Muscle of leg (tissue), 11 donors: ENCODE measurements around the gene XPO5. TPM values are rescaled to one million over a fixed set of nuclear protein-coding genes. Genes with fewer than 3 reads are reported as not detected.

Source experiments
- DNase-seq: peaks from one replicate; pipeline ENCODE4 v3.0.0; 2013
- H3K27ac ChIP-seq: one replicate; pipeline ENCODE4 v1.5.1; 2013; ENCODE audit warnings: mild to moderate bottlenecking, low read length, control low read depth
- H3K27me3 ChIP-seq: one replicate; pipeline ENCODE4 v1.6.1; 2013; ENCODE audit warnings: low read length; ENCODE audit not compliant: control insufficient read depth, insufficient read depth
- H3K36me3 ChIP-seq: one replicate; pipeline ENCODE4 v1.6.1; 2013; ENCODE audit warnings: low read length; ENCODE audit not compliant: control insufficient read depth, insufficient read depth
- H3K4me1 ChIP-seq: one replicate; pipeline ENCODE4 v1.6.1; 2013; ENCODE audit warnings: low read length; ENCODE audit not compliant: control insufficient read depth, insufficient read depth
- H3K4me3 ChIP-seq: one replicate; pipeline ENCODE4 v1.5.1; 2013; ENCODE audit warnings: low read length, control low read depth
- H3K9me3 ChIP-seq: replicated peaks from 2 replicates; pipeline ENCODE4 v1.6.1; 2013; ENCODE audit warnings: low read depth, low read length; ENCODE audit not compliant: control insufficient read depth
- WGBS: methylation state at CpG from one replicate; pipeline ENCODE4 v1.1.5; 2013; ENCODE audit warnings: missing lambda C conversion rate; ENCODE audit not compliant: insufficient coverage; 5-methylcytosine and 5-hydroxymethylcytosine counted together
- polyA plus RNA-seq, 8 donors: library from polyadenylated mRNA; unstranded; fragments of 120-200 nt; gene quantifications; one replicate each; pipeline versions ENCODE4 v1.2.1 to v1.2.3, GENCODE V29; 2013; ENCODE audit warnings: inconsistent platforms in 1 of 8, low replicate concordance in 1 of 8; ENCODE audit not compliant: insufficient read length in 8 of 8, insufficient read depth in 1 of 8
- total RNA-seq: library from RNA; stranded (reverse); fragments of 120-200 nt; gene quantifications from one replicate; pipeline ENCODE4 v1.2.4, GENCODE V29; 2013

The XPO5 gene
- total and polyA plus RNA-seq, 9 donors, result 17.2 to 38.2 (median 24.3) TPM

DNA sequence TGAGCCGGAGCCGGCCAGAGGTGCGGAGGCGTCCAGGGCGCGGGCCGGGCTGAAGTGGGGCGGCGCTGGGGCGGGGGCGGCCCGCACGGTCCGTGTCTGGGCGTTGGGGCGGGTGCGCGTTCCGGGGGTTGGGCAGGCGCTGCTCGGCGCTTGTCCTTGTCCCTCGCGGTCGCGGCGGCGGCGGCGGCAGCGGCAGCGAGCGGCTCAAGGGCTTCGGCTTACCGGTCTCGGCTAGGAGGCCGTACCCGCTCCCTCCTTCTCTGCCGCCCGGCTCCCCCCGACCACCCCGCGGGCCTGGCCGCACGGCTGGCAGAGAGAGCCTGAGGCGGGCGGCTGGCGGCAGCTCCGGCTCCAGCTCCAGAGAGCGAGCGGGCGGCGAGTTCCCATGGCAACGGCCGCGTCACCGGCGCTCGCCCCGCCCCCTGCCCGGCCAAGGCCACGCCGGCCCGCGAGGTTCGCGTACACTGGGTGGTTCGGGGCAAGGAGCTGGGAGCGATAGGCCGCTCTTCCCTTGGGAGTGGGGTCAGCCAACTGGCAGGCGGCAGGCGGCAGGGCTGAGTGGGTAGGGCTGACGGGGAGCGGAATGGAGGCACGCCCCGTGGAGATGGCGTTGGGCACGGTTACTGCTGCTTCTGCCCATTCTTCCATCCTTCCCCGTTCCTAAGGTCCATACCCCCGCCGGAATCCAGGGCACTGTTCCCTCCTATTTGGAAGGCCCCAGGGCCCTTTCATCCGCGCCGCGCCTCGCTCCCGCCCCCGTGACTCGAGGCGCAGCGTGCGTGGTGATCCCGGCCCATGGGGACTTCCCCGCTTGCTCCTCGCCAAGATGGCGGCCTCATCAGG is 65.6 kb downstream of the XPO5 start, which contains the start of gene LRRC73:
Gene LRRC73, minus strand, starts transcription at position 363 of the 843 bp plus-strand sequence. CDS start 561 bp downstream, outside the sequence.
- H3K4me1 ChIP-seq, result peaks cover 30% of the 10 kb centered on the region
- peaks cover 17% of the 10 kb centered on the region for H3K27me3 ChIP-seq
- H3K4me3 ChIP-seq, result peak within 1 kb of the TSS; percentile 43
- H3K36me3 ChIP-seq, result peaks cover 48% of the 10 kb centered on the region
- H3K27ac ChIP-seq, result peak within 1 kb of the TSS; percentile 20
- peak; percentile 85 for DNase-seq
- H3K9me3 ChIP-seq, result no peaks in the 10 kb centered on the region
- 4% methylated on average over 88 of the region's 96 CpGs for WGBS

DNA sequence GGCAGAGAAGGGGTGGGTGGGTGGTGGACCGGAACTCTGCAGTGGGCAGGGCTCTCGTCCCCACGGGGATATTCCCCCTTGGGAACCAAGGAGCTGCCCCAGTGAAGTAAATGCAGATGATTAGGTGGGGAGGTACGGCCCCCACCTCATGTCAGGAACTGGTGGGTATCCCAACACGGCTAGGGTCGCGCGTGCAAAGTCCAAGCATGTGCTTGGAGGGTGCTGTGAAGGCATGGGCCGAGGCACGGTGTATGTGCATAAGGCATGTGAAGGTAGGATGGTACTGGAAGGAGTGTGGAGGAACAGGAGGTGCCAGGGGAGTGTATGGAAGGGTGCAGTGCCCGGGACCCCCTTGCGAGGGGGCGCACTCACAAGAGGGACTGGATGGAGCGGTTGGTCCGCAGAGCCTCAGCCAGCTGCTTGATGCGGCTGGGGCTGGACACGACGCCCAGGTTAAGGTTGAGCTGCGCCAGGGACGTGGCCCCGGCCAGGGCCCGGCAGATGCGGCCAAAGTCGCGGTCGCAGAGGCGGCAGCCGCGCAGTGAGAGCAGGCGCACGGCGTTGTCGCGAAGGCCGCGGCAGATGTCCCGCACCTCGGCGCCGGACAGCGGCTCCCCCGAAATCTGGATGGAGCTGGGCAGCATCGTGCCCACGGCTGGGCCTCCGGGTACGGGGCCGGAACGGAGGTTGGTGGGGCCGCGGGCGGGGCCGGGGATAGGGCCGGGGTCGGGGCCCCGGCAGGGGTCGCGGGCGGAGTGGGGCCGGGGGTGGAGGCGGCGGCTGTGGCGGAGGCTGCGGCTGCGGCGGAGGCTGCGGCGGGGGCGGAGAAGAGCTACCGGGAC is 66.5 kb downstream of the XPO5 start:
- WGBS, result 9% methylated on average over 67 of the region's 69 CpGs
- no peak for DNase-seq
- peaks cover 52% of the 10 kb centered on the region for H3K36me3 ChIP-seq
- H3K4me3 ChIP-seq, result peak overlapping the region; percentile 43
- no peaks in the 10 kb centered on the region for H3K9me3 ChIP-seq
- H3K27ac ChIP-seq, result no peak overlapping the region
- peaks cover 17% of the 10 kb centered on the region for H3K27me3 ChIP-seq
- H3K4me1 ChIP-seq, result peaks cover 28% of the 10 kb centered on the region

DNA sequence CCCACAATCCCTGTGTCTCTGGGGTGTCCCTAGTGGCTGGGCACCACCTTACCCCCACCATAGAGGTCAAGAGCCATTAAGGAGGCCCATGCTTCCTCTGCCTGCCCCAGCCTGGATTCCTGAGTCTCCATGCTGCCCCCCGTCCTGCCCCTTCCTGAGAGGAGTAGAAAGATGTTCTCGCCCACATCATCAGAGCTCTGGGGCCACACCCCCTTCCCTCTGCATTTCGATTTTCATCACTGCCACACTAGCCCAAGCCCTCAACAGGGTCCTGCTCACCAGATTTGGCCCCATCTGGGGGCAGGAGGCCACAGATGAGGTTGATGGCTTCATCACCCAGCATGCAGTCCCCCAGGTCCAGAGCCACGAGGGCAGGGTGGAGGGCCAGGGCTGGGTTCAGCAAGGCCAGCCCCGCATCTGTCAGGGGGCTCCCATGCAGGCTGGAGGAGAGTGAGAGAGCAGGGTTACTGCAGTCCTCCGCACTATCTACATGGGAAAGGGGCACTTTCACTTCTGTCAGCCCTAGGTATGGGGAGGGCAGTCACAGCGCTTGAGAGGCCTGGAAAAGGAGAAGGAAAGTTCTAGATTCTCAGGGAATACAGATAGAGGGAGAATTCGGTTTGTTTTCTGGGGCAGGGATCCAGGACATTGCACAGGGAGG is 67.2 kb downstream of the XPO5 start:
- Histone ChIP-seq H3K36me3 (peaks cover 49% of the 10 kb centered on the region), H3K9me3 (no peaks in the 10 kb centered on the region), H3K27ac (no peak overlapping the region), H3K27me3 (peaks cover 17% of the 10 kb centered on the region), H3K4me1 (peaks cover 28% of the 10 kb centered on the region), H3K4me3 (no peak overlapping the region)
- WGBS, result 37% methylated on average over 7 of the region's 8 CpGs
- DNase-seq, result no peak

DNA sequence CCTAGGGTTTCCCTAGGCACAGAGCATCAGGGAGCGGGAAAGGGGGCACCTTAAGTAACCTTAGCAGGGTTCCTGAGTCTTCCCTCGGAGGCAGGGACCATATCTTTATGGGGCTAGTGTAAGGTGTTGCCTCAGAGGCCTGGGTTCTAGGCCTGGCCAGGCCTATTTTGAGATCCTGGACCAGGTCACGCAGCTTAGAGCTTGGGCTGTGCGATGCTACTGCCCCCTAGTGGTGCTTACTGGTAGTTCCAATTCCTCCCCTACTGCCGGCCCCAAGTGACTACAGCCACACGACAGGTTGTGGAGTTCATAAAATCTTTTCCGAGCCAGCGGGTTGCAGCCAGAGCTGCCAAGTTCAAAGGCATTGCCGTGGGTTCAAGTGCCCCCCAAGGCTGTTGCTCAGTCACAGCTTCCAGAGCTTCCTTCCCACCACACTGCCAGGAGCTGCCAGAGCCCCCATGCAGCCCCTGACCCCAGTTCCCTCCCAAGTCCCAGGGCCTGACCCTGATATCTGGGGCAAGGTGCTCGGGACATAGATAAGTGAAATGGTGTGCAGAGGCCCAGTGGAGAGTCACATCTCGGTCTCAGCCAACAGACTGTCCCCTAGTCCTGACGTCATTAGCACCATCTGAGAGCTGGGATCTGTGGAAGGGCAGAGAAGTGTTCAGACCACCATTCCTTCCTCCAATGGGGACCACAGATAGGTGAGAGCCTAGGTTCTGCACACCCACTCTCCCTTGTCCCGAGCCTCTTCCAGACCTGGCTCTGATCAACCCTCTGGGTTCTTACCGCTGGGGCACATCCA is 69.0 kb downstream of the XPO5 start:
- Histone ChIP-seq H3K27me3 (peaks cover 17% of the 10 kb centered on the region), H3K27ac (no peak overlapping the region), H3K9me3 (no peaks in the 10 kb centered on the region), H3K36me3 (peaks cover 48% of the 10 kb centered on the region), H3K4me1 (peaks cover 22% of the 10 kb centered on the region), H3K4me3 (no peak overlapping the region)
- peak; percentile 88 for DNase-seq
- 23% methylated on average over 12 of the region's 14 CpGs for WGBS

- WGBS, result no CpG with 5 or more reads among the region's 3 CpGs
- peaks cover 46% of the 10 kb centered on the region for H3K36me3 ChIP-seq
Observed at GRCh38 chr6:43506171-43506570, 69.7 kb downstream of the XPO5 start.

GRCh38 chr6:43505718-43506117 is 70.1 kb downstream of the XPO5 start:
- Histone ChIP-seq H3K36me3 (peaks cover 48% of the 10 kb centered on the region), H3K27ac (no peak overlapping the region), H3K4me1 (peaks cover 27% of the 10 kb centered on the region), H3K9me3 (no peaks in the 10 kb centered on the region), H3K4me3 (no peak overlapping the region), H3K27me3 (peaks cover 17% of the 10 kb centered on the region)
- DNase-seq, result no peak
- 73% methylated on average over 4 of the region's 6 CpGs for WGBS

More at GRCh38 chr6:43506171-43506570, 69.7 kb downstream of the XPO5 start:
- Histone ChIP-seq H3K4me1 (peaks cover 23% of the 10 kb centered on the region), H3K4me3 (no peak overlapping the region), H3K27ac (no peak overlapping the region), H3K9me3 (no peaks in the 10 kb centered on the region), H3K27me3 (peaks cover 17% of the 10 kb centered on the region)
- no peak for DNase-seq

DNA sequence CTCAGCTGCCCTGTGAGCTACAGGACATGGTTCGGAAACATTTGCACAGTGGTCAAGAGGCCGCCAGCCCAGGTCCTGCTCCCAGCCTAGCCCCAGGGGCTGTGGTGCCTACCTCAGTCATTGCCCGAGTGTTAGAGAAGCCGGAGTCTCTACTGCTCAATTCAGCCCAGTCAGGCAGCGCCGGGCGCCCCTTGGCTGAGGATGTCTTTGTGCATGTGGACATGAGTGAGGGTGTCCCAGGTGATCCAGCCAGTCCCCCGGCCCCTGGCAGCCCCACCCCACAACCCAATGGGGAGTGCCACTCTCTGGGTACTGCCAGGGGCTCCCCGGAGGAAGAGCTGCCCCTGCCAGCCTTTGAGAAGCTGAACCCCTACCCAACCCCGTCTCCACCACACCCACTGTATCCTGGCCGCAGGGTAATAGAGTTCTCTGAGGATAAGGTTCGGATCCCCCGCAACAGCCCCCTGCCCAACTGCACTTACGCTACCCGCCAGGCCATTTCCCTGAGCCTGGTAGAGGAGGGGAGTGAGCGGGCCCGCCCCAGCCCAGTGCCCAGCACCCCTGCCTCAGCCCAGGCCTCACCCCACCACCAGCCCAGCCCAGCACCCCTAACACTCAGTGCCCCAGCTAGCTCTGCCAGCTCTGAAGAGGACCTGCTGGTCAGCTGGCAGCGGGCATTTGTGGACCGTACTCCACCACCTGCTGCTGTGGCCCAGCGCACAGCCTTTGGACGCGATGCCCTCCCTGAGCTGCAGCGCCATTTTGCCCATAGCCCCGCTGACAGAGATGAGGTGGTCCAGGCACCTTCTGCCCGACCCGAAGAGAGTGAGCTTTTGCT is 70.9 kb downstream of the XPO5 start:
- H3K36me3 ChIP-seq, result peaks cover 55% of the 10 kb centered on the region
- peaks cover 17% of the 10 kb centered on the region for H3K27me3 ChIP-seq
- DNase-seq, result no peak
- no peak overlapping the region for H3K4me3 ChIP-seq
- H3K4me1 ChIP-seq, result peaks cover 27% of the 10 kb centered on the region
- H3K9me3 ChIP-seq, result no peaks in the 10 kb centered on the region
- H3K27ac ChIP-seq, result no peak overlapping the region
- WGBS, result 90% methylated on average over 17 of the region's 26 CpGs

GRCh38 chr6:43503443-43503842 is 72.4 kb downstream of the XPO5 start:
- Histone ChIP-seq H3K4me1 (peaks cover 36% of the 10 kb centered on the region), H3K36me3 (peaks cover 70% of the 10 kb centered on the region), H3K4me3 (no peak overlapping the region), H3K27ac (no peak overlapping the region), H3K9me3 (no peaks in the 10 kb centered on the region), H3K27me3 (peaks cover 5% of the 10 kb centered on the region)
- no peak for DNase-seq
- 91% methylated on average over 8 of the region's 8 CpGs for WGBS

DNA sequence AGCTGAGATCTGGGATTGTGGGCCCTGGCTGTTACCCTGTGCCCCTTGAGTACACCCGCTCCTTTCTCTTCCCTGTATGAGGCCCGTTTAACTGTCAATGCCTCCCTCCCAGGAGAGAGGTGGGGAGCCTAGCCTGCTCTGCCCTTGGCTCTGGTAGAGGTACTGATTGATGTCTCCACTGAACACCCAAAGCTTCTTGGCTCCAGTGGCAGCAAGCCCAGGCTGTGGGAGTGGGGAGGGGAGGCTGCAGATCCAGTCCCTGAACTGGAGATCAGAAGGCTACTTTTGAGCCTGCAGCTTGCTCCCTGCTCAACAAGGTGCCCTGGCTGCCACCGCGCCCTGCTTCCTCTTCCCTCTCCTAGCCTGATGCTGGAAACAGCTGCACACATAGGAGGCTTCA is 73.2 kb downstream of the XPO5 start:
- 93% methylated on average over 2 of the region's 4 CpGs for WGBS
- Histone ChIP-seq H3K4me1 (peaks cover 39% of the 10 kb centered on the region), H3K27ac (no peak overlapping the region)

More for the DNA sequence above, 73.2 kb downstream of the XPO5 start:
- H3K4me3 ChIP-seq, result no peak overlapping the region
- H3K27me3 ChIP-seq, result no peaks in the 10 kb centered on the region
- peaks cover 73% of the 10 kb centered on the region for H3K36me3 ChIP-seq
- no peak for DNase-seq
- H3K9me3 ChIP-seq, result no peaks in the 10 kb centered on the region
